Kidney capillary endothelial cell (primary cell): ENCODE data around the gene TMF1.
A peak's percentile ranks its signal among the peaks of the same experiment; 100 is the strongest.

ENCODE experiments used
- DNase-seq: peaks from one replicate; pipeline ENCODE4 v3.0.0-alpha.2; 2018; ENCODE audit warnings: low spot score

The TMF1 gene

DNA sequence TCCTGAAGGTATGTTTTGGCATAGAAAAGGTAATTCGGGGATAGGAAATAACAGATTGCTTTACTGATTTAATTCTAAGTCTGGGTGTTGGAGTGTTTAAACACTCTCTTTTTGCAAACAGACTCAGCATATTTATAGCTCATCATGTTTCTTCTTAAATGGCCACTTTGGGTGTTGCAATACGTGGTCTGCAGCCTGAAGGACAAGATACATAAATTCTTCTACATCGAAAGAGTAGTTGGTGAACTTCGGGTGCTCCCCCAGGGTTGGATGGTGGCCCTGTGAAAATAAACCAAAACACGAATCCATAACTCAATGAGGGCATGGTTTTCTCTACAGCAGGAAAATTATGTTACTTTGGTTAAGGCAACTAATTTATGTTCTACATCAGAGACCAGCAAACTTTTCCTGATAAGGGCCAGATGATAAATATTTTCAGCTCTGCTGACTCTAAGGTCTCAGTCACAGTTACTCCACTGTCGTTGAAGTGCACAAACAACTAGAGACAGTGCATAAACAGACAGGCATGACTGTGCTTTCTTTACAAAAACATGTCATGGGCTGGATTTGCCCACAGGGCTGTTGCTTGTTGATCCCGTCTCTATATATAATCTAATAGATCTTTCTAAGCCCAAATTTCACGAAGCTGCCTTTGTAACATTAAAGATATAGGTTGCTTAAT is 74.5 kb downstream of the TMF1 start:
- DNase-seq: no peak

GRCh38 chr3:68974711-68975110 is 77.4 kb downstream of the TMF1 start:
- no peak for DNase-seq

GRCh38 chr3:68973639-68974038 is 78.5 kb downstream of the TMF1 start:
- DNase-seq: peak; percentile 2

- DNase-seq: peak; percentile 71
Measured at GRCh38 chr3:68972358-68972979, 79.7 kb downstream of the TMF1 start.
